GM18858 (cell line): ENCODE data around the gene ARHGAP26.

Source experiments
- ATAC-seq: cut with Tn5 transposase; IDR thresholded peaks from one replicate; pipeline ENCODE4 v1.9.1; 2021; ENCODE audit not compliant: unreplicated experiment

Gene ARHGAP26

DNA sequence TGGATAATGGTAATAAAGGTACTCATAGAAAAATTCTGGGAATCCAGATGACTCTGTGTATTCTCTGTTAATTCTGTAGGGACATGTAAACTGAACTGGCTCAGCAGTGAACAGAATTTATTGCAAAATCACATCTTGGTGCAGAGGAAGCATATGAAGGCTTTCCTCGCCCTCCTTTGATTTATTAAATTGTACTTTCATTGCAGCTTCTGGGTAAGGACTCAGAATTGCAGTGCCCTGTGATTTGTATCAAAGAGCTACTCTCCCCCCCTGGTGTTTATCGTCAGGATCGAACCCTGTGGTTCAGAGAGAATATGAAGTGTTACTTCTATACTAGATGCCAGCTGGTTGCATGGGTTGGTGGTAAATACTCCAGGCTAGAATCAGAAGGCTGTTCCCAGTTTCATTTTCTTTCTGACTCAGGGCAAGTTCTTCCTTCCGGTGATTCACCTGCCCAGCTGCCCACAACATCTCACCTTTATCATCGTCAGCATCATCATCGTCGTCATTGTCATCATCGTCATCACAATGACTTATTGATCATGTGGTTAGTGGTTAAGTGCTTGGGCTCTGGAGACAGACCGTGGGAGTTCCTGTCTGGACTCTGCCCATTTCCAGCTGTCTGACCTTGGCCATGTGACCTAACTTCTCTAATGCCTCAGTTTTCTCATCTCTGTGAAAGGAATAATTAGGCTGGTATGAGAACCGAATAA lies 238.8 kb downstream of the ARHGAP26 start:
- peak; percentile 74 for ATAC-seq

DNA sequence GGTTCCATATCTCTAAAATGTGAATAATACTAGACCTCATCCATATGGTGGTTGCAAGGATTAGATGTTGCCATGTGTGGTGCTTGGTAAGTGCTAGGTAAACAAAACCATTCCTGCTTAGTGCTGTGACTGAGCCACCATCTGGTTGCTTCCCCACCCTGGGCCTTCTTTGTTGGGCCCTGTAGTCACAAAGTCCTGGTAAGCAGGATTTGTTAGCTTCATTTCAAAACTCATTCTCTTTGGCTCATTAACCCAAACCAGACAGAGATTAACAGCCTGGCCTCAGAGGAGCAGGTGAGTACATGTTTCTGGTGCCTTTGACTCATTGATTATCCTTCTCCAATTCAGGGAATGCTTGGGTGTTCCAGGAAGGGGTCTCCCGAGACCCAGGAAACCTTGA lies 240.2 kb downstream of the ARHGAP26 start:
- ATAC-seq = no peak

DNA sequence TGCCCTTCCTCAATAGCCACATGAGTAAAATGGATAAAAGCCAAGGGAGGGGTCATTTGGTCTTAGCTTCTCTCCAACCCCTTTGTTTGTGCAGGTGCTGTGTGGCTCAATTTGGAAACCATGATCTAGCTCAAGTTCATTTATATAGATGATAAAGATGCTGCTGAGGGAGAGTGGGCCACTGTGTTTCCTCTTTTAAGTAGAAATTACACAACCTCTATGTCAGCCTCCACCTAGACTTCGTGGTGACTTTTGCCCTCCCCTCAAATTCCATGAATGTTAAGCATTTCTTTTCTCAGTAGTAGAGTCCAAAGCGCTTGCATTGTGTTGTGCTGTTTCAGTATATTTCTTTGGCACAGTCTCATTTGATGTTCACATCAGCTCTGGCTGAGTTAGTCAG lies 241.4 kb downstream of the ARHGAP26 start:
- no peak for ATAC-seq

DNA sequence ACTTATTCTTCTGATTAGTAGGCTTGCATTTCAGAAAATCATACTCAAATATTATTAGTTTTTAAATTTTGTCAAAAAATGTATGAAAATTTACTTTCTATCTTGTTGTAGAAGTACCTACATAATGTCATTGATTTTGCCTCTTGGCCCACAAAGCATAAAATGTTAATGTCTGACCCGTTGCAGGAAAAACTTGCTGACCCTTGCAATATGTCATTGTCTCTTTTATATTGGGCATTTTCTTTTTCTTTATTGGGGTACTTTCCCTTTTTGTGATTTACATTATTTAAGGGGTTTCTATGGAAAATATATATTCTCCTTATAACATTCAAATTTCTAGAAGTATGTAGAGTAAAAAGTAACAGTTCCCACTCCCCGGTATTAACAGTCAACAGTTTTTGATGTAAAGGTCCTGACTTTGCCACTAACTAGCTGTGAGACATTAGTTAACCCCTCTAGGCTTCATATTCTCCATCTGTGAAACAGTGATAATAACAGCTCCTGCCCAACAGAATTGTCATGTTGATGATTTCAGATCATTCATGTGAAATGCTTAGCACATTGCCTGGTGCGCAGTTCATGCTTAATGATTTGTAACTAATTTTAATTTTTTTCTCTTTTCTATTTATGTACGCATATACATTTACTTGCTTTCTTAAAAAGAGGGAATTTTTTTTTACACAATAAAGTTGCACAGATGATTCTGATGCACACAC lies 243.2 kb downstream of the ARHGAP26 start:
- ATAC-seq = no peak

DNA sequence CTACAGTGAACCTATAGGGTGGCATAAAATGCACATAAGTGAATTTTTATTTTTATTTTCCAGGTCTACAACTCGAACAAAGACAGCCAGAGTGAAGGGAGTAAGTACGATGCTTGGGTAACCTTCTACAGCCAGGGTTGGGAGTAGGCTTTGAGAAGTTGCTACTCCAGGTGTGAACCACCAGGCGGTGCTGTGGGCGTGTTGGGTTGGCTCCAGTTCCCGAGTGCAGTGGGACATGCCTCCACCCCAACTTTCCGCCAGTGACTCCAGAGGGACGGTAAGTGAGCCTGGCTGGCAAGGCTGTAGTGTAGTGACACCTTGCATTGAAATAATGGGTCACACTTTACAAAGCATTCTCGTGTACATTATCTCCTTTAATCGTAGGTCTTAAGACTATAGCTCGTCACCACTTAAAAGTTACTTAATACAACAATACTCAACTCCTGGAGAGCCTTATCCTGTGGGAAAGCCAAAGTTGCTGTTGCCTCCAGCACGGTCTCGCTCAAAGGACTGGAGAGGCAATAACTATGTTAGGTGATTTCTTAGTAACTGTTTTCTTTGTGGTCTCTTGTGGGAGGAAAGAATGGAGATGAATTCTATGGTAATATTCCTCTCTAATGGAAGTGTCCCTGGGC lies 244.0 kb downstream of the ARHGAP26 start:
- no peak for ATAC-seq

DNA sequence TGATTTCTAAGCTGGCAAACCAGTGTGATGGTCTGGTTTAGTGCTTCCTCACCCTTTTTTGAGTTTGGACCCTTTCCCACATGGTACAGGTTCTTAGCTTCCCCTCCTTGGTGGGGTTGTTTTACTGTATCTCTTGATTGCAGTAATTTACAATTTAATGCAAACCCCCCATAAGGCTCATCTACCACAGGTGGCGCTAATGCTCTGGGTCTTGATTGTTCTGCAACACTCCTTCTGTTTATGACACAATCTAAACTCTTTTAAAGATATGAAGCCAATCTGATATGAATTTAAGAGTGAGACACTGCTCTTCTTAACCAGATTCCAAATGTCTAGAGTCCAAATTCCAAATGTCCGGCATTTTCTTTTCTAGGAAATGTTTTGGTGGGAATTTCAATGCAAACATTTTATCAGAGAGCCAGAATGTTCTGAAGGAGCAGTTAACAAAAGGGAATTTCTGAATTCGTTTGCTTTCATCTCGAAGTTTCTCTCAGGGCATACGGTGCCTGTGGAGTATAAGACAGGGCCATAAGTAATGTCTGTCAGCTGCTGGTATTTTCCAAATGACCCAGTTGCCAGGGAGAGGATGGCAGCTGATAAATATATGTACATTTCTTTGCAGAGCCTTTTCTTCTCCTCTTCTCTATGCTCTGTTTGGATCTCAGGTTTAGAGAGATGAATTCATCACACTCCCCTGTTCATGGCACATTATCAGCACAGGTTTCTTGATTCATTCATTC lies 246.8 kb downstream of the ARHGAP26 start:
- ATAC-seq = no peak

DNA sequence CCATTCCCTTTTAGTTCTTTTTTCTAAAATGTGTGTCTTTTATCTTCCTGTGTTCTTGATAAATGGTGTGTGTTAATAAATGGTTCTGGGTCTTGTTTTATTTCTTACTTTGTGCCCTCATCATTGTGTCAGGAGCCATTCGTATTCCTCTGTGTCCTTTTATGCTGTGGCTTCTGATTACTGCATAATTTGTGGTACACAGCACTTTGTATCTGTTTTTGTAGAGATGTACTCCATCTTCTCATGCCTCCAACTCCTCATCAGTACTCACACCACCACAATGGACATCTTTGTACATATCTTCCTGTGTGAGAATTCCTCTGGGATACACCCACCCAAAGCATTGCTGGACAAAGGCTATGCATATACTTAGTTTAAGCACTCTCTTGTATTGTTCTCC lies 247.4 kb downstream of the ARHGAP26 start:
- no peak for ATAC-seq

DNA sequence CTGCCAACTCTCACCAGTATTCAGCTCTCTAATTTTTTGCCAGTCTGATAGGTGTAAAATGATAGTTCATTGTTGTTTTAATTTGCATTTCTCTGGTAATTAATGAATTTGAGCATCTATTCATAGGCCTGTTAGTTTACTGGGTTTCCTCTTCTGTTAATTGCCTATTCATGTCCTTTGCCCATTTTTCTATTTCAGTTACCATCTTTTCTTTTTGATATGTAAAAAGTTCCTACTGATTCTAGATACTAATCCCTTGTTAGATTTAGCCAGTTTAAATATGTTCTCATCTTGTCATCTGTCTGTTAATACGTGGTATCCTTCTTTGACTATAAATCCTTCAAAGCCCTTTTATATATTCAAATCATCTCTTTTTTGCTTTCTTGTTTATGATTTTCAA lies 247.8 kb downstream of the ARHGAP26 start:
- no peak for ATAC-seq

DNA sequence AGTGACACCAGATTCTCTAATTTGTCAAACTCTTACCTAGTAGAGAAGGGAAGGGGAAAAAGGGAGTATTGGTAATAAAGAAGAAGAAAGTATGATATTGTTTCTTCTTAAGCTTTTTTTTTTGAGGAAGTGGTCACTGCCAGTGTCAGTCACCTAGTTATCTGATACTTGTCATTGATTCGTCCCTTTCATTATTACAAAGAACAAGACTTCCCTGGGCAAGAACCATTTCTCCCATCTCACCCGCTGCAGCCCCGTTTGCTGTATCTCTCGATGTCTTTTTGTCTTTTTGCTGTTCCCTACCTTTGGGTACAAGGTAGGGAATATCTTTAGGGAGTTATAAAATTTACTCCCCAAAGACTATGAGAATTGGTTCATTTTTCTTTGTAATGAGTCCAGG lies 249.0 kb downstream of the ARHGAP26 start:
- ATAC-seq = peak; percentile 19

DNA sequence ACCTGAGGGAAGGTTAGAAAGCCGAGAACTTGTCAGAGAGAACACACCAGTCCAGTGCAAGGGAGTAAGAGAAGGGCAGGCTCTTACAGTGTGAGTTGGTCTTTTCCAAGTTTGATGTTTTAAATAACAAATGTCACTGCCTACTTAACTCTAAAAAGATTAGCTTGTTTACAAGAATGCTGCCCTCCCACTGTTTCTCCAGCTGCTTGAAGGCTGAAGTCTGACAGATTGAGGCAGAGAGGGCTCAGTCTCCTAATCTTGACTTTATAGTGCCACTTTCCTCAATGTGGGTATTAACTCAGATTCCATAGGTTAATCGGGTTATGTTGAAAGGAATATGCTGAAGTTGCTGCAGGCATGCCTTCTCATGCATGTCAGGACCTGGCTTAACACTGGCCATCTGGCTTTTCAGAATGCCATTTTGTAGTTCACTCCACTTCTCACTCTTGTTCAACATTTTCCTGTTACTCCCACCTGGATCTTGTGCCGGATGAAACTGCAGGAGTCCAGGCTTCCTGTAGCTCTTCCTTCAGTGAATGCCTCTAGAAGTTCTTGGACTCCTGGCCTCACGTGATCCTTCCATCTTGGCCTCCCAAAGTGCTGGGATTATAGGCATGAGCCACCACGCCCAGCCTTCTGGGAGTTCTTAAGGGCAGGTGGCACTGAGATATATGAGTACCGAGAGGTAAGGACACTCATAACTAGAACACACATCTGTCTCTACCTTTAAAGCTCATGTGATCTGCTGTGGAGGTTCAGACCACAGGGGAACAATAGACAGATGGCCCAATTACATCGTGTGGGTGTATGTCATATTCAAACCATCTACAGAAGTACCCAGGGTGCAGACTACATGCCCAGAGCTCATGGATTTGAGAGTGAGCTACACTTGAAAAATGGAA lies 249.7 kb downstream of the ARHGAP26 start:
- peak; percentile 85 for ATAC-seq

DNA sequence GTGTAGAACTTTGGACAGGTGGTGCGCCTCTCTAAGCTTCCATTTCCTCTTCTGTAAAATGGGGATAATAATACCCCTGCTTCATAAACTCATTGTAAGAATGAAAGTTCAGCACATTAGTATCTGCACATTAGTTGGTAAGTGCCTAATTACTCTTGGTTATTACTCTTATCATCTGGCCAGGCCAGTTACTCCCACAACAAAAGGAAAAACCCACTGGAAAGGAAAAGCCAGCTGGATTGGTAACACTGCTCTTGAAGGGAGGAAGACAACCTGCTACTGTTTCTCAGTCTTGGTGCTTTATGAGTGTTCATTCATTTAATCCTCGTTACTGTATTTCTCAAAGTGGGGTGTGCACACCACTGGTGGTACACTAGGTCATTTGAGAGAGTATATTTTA lies 251.4 kb downstream of the ARHGAP26 start:
- no peak for ATAC-seq

DNA sequence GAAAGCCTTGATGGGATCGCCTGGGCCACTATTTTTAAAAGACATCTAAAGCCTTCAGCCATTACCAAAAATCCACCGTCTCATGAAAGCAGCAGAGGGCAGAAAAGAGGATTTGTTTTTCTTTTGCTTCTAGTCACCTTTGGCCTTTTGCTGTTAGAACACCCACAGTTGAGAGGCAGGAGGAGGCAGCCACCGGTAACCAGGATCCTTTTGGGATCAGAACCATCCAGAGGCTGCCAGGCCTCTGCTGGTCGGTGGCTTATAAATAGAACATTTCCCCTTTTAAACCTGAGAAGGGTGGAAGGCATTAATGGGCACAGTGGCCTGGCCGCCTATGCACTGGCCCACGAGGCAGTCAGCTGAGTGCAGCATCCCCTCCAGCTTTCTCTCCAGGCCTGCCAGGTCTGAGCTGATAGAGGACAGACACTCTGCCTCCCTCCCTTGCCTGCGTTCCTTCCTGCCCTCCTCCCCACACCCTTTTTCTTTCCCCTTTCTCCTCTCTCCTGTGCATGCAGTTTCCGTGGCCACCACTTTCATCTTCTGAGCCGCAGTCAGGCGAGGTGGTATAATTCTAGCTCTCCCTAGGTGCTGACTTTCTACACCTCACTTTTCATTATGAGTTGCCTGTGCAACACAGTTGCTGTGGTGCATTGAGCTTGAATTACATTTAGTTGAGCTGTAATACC lies 253.4 kb downstream of the ARHGAP26 start:
- ATAC-seq = peak; percentile 49

DNA sequence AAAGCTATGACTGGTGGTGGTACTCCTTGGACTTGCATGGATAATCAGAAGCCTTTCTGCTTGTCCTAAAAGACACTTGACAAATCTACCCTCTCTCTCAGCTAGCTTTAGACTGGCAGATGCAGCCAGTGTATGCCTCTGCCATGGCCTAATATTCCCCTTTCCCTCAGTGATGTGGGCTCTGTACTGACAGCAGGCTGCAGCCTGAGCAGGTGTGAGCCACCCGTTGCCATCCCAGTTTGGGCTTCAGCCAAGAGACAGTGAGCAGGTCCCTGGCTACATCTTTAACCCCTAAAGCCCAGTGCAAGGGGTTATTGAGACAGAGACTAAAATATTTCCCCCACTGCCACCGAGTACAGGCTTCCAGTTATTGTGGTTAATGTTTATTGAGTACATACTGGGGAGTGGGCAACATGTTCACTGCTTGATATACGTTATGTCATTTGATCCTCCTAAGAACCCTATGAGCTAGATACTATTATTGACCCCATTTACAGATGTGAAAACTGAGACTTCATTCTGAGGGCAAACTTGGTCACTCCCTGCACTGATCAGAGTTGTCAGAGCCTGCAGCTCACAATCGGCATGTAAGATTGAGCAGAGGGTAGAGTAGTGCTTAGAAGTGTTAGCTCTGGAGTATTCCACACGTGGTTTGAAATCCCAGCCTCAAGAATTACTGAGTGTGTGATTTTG lies 254.2 kb downstream of the ARHGAP26 start:
- no peak for ATAC-seq

DNA sequence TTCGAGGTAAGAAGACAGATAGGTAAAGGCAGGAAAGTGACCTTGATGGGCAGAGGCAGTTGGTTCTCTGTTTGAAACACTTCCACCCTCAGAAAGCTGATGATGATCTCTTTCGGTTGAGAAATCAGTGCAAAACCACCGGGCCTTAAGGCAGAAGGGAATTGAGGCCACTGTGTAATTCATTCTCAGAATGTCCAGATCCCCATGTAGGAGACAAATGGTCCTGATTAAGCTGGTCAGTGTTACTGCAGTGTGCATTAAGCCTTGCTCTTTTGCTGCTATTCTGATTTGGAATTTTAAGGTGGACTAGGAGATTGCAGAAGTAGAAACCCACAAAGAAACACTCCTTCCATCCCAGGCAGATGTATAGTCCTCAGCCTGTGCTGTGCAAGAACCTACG lies 255.2 kb downstream of the ARHGAP26 start:
- ATAC-seq = no peak

DNA sequence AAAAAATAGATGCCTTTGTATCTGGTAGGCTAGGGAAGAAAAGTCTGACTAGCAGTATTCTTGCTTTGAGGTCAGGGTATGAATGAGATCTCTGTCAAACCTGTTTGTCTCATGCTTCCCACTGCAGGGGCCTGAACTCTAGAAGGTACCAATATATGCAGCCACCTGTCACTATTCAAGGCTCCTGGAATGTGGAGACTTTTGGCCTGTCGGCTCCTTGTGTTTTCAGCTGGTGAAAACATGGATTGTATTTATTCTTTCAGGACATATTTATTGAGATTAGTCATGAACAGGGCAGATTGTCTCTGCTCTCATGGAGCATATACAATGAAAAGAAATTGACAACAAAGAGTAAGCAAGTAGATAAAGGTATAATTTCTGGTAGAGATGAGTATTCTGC lies 255.8 kb downstream of the ARHGAP26 start:
- ATAC-seq = no peak

DNA sequence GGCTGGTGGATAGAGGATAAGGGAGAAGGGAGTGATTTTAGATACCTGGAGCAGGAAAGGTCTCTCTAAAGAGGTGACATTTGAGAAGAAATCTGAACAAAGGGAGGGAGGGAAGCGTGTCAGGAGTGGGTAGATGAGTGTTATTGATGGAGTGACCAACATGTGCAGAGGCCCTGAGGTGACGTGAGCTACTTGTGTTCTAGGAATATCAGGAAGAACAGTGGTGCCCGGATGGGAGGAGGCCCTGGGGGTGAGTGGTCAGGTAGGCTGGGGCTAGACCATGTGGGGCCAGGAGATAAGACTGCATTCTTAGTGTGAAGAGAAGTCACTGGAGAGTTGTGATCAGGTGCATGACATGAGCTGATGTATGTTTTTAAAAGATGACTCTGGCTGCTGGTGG lies 256.2 kb downstream of the ARHGAP26 start:
- ATAC-seq = no peak

DNA sequence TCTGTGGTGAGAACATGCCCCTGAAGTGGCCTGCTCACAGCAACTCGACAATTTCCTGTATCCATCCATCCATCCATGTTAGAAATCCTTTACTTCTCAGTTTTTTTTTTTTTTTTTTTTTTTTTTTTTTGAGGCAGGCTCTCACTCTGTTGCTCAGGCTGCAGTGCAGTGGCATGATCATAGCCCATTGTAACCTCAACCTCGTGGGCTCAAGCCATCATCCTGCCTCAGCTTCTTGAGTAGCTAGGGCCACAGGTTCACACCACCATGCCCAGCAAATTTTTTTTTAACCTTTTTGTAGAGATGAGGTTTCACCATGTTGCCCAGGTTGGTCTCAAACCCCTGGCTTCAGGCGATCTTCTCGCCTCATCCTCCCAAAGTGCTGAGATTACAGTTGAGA lies 259.1 kb downstream of the ARHGAP26 start:
- ATAC-seq = no peak

DNA sequence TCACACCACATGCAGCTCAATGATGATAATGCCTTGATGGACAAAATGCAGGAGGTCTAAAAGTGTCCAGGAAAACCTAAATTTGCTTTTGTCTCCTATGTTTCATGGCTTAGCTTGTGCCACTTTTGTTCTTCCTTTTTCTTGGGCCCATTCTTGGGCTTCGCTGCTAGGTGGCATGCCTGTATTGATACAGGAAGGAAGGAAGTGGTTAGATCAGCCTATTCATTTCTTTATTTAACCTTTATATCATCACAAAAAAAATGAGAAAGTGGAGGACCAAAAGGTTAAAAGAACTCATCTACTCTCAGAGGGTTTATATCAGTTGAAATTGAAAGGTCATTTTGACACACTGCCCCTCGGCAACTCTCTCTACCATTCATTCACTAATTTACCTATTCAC lies 260.2 kb downstream of the ARHGAP26 start:
- no peak for ATAC-seq

DNA sequence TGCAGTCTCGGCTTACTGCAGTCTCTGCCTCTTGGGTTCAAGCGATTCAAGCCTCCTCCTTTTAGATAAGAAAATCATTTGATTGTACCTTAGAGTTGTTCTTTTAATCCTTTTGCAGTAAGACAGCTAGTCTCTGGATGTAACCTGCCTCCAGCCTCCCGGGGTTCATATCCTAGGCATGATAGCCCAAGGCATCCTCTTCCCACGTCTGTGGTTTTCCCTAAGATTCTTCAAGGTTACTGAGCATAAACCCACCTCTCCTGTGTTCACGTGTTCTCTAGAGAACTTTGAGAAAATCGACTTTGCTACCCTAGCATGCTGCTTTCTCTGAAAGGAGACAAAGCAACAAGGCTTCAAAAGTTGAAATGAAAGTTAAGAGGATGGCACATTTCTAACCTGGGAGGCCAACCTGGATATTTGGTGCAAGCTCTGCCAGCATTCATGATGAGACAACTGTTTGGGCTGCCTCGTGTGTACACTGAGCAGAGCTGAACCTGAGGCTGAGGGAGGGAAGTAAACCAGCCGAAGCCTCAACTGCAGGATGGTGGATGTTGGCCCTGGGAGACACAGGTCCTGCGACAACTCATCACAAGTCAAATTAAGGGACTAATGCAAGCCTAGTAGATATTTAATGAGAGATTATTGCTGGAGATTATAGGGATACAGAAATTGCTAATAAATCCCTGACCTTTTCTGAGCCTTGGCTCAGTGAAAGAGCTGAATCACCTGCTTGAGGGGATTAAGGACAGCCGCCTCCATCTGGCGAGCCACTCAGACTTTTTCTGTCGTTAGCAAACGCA lies 261.8 kb downstream of the ARHGAP26 start:
- ATAC-seq = no peak
